T-cell (primary cell): Measurements from ENCODE around the gene AK8. TPM values are rescaled to one million over a fixed set of nuclear protein-coding genes. Genes with fewer than 3 reads are reported as not detected.

Experiments used
- ATAC-seq, 4 experiments: fragments of 200-7000 bp in 3 of 4; fragments of 150-1000 bp in 1 of 4; cut with Tn5 transposase; replicated peaks in 1 of 4; 1 replicate in 3 of 4; 2 replicates in 1 of 4; pipeline ENCODE4 v1.10.0; 2021; ENCODE audit warnings: moderate library complexity in 3 of 4, mild to moderate bottlenecking in 2 of 4, moderate number of reproducible peaks in 1 of 4
- CTCF ChIA-PET, 2 donors: fragments of 300-600 bp; sonication (Branson Sonifier 250); formaldehyde crosslinking; loops; one replicate each; lab custom pipeline; 2022; ENCODE audit warnings: antibody characterized with exemption in 2 of 2; lab: Charles Lee
- POLR2A ChIA-PET, 2 donors: fragments of 300-600 bp; sonication (Branson Sonifier 250); formaldehyde crosslinking; loops; one replicate each; lab custom pipeline; 2022; ENCODE audit warnings: antibody characterized with exemption in 2 of 2; lab: Charles Lee
- DNase-seq, 35 experiments: peaks; one replicate each; pipeline versions ENCODE4 v3.0.0 to v3.0.0-alpha.2; 2013 to 2023
- H3K27ac ChIP-seq: one replicate; pipeline ENCODE4 v1.5.1; 2013; ENCODE audit warnings: low read length
- H3K27me3 ChIP-seq, 2 experiments: replicated peaks in 1 of 2; 1 replicate in 1 of 2; 2 replicates in 1 of 2; pipeline versions ENCODE4 v1.6.1 to v1.7.0; 2013; ENCODE audit warnings: low read length in 1 of 2, mixed read lengths in 1 of 2; ENCODE audit not compliant: control insufficient read depth in 2 of 2, insufficient read depth in 2 of 2; ENCODE audit errors: extremely low read depth in 1 of 2
- H3K36me3 ChIP-seq, 2 donors: 1 replicate in 1 of 2; 2 replicates in 1 of 2; pipeline versions ENCODE4 v1.6.1 to v1.7.0; 2013; ENCODE audit warnings: low read length in 1 of 2; ENCODE audit not compliant: control insufficient read depth in 2 of 2, insufficient read depth in 1 of 2; ENCODE audit errors: extremely low read depth in 1 of 2
- H3K4me1 ChIP-seq, 2 experiments: 1 replicate in 1 of 2; 2 replicates in 1 of 2; pipeline versions ENCODE4 v1.6.1 to v1.7.0; 2013; ENCODE audit warnings: low read length in 2 of 2, mixed read lengths in 1 of 2; ENCODE audit not compliant: insufficient read depth in 2 of 2, control insufficient read depth in 1 of 2; ENCODE audit errors: extremely low read depth in 1 of 2
- H3K4me3 ChIP-seq, 2 donors: 1 replicate in 1 of 2; 2 replicates in 1 of 2; pipeline versions ENCODE4 v1.5.1 to v1.7.0; 2013; ENCODE audit warnings: mild to moderate bottlenecking in 2 of 2, low read length in 1 of 2, moderate library complexity in 1 of 2; ENCODE audit not compliant: control insufficient read depth in 1 of 2; ENCODE audit errors: extremely low read depth in 1 of 2
- H3K9me3 ChIP-seq: 2 replicates; pipeline ENCODE4 v1.7.0; 2013
- H3K27ac Mint-ChIP-seq, 2 donors: one replicate each; pipeline ENCODE4 v1.8.0; 2020 to 2021; ENCODE audit warnings: mild to moderate bottlenecking in 2 of 2, mixed read lengths in 2 of 2
- H3K27me3 Mint-ChIP-seq, 2 donors: one replicate each; pipeline ENCODE4 v1.8.0; 2021 to 2022; ENCODE audit warnings: mixed read lengths in 2 of 2
- H3K36me3 Mint-ChIP-seq: one replicate; pipeline ENCODE4 v1.8.0; 2021; ENCODE audit warnings: mixed read lengths
- H3K4me1 Mint-ChIP-seq, 3 donors: one replicate each; pipeline ENCODE4 v1.8.0; 2020 to 2022; ENCODE audit warnings: mixed read lengths in 3 of 3, mild to moderate bottlenecking in 1 of 3
- H3K4me3 Mint-ChIP-seq, 3 donors: one replicate each; pipeline ENCODE4 v1.8.0; 2020 to 2022; ENCODE audit warnings: mild to moderate bottlenecking in 3 of 3, mixed read lengths in 3 of 3, moderate library complexity in 3 of 3
- H3K9me3 Mint-ChIP-seq, 3 donors: one replicate each; pipeline ENCODE4 v1.8.0; 2020 to 2022; ENCODE audit warnings: mixed read lengths in 3 of 3
- WGBS: methylation state at CpG from one replicate; pipeline ENCODE4 v1.1.5; 2013; ENCODE audit warnings: missing lambda C conversion rate; ENCODE audit not compliant: insufficient coverage; 5-methylcytosine and 5-hydroxymethylcytosine counted together
- total RNA-seq, 35 experiments: library from RNA in 6 of 35; stranded (reverse) in 6 of 35; fragments of 120-200 nt in 1 of 35; gene quantifications; one replicate each; pipeline versions ENCODE4 v1.2.1 to v1.2.4 and lab custom pipeline; 2013 to 2026

The AK8 gene
- total RNA-seq, 5 donors from 2014 or later (not counting 1 experiment from before 2014, with no cell fraction given): not detected

DNA sequence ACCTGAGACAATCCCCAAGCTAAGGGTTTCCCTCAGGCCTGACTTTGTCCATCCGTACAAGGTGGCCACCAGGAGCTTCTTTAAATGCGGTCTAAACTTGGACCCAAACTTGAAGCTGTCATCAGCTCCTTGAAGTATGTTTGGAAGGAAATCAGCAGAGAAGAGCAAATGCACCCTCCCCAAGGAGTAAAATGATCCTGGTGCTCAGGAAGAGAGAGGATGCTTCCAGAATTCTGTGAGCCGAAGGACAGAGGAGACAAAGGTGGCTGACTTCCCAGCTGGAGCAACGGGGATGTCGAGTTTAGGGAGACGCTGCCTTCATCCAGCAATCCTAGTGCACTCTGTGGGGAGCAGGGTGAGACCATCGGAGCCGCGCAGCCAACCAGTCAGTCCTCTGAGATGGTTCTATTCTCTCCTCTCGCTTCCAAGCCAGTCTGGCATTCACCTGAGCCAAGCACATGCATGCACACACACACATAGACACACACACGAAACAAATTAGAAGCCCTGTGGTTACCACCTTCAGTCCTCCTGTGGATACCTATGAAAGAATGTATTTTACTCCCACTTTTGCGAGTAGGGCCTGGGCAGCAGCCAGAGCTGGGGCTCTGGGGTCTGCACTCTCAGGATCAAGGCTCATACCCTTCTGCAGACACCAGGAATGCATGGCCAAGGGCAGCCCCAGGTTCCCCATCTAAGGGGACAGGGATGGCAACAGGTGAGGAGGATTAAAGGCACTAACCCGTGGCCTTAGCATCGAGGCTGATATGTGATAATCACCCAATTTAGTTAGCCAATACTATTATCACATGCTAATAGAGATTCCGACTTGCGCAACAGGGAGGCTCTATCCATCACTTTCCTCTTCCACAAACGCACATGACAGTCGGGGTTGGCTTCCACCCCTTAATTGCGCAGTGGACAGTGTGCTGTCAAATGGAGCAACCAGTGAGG is 132.1 kb downstream of the AK8 start:
- Histone ChIP-seq H3K36me3 (no peaks in the 10 kb centered on the region), H3K27ac (no peak overlapping the region), H3K4me1 (peaks cover 0 to 3% of the 10 kb centered on the region in 2 experiments), H3K4me3 (no peak overlapping the region), H3K9me3 (no peaks in the 10 kb centered on the region), H3K27me3 (peaks cover 3 to 45% of the 10 kb centered on the region in 2 experiments)
- H3K9me3 Mint-ChIP-seq: no peaks in the 10 kb centered on the region
- CTCF ChIA-PET: no interaction called here
- H3K27ac Mint-ChIP-seq: no peak overlapping the region
- 86% methylated on average over 7 of the region's 19 CpGs for WGBS
- peaks cover 32 to 59% of the 10 kb centered on the region in 2 donors for H3K27me3 Mint-ChIP-seq
- ATAC-seq (no peak), DNase-seq (no peak)
- no peak overlapping the region for H3K4me3 Mint-ChIP-seq
- POLR2A ChIA-PET: no interaction called here
- H3K36me3 Mint-ChIP-seq: no peaks in the 10 kb centered on the region
- H3K4me1 Mint-ChIP-seq: peaks cover 0 to 6% (median 4%) of the 10 kb centered on the region in 3 donors

DNA sequence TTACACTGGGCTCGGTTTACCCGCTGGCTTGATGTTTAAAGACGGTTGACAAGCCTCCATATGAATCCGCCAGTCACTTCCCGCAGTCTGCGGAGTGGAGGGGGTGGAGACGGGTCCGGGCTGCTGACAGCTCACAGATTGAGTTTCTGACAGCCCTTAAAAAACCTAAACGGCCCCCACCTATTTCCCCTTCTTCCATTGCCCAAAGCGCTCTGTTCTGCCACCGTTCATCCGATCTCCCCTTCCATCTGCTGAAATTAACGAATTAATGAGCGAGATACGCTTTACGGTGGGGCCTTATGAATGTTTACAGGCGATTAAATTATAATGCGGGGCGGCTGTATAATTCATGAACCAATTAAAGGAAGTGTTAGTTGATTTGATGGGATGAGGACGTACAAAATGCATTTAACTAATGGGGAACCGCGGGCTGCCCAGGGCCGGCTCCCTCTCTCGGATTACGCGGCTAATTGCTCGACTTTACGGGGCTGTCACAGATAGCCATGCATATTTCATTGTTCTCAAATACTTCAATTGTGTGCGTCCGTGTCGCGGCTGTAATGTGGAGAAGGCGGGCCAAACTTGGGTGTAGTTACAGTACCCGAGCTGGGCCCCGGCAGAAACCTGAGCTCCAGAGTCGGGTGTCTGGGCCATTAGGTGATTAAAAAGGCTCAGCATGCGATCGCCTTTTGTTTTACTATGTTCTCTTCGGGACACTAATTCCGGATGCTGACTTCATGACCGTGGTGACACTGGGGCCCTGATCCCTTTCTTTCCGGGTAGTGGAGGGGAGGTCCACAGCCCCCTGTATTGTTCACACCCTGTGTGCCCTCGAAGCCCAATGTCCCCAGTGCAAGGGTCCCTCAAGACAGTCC is 133.0 kb downstream of the AK8 start:
- Histone ChIP-seq H3K36me3 (no peaks in the 10 kb centered on the region), H3K9me3 (no peaks in the 10 kb centered on the region), H3K27ac (no peak overlapping the region), H3K4me1 (peaks cover 0 to 3% of the 10 kb centered on the region in 2 experiments), H3K27me3 (peaks cover 3 to 54% of the 10 kb centered on the region in 2 experiments), H3K4me3 (no peak overlapping the region)
- WGBS: 25% methylated on average over 21 of the region's 43 CpGs
- H3K27me3 Mint-ChIP-seq: peaks cover 32 to 56% of the 10 kb centered on the region in 2 donors
- H3K4me3 Mint-ChIP-seq: peak overlapping the region in 1 of 3 donors; percentile 30
- ChIA-PET CTCF (interaction anchor here in 1 of 2 donors (0.6 kb wide), 1 partner anchor 32 kb away, joined by 3 read pairs; no protein-coding TSS in a partner anchor), POLR2A (no interaction called here)
- H3K4me1 Mint-ChIP-seq: peaks cover 0 to 6% (median 4%) of the 10 kb centered on the region in 3 donors
- ATAC-seq (peak in 1 of 4 experiments; percentile 20), DNase-seq (no peak)
- H3K27ac Mint-ChIP-seq: no peak overlapping the region
- H3K36me3 Mint-ChIP-seq: no peaks in the 10 kb centered on the region
- H3K9me3 Mint-ChIP-seq: no peaks in the 10 kb centered on the region

DNA sequence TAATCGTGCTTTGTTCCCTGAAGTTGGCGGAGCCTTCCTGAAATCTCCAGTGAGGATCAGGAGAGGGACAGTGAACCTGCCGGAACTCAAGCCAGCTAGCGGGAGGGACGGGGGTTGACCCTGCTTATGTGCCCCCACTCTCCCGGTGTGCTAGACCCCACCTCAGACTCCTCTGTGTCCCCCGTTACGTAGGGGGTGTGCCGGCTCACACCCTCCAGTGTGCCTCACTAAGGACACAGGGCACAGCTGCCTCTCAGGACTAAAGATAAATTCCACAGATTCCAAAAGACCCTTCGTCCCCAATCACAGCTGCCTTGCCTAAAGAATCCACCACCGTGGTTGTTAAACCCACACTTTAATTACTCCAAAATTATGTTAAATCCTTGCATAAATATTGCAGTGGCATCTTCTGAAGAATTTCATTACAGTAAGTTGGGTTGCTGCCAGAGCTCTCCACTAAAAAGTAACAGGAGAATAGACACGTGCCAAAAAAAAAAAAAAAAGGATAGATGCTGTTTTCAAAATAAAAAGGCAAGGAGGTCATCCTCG is 134.1 kb downstream of the AK8 start:
- no peak overlapping the region for H3K27ac Mint-ChIP-seq
- H3K27me3 ChIP-seq: peaks cover 3 to 59% of the 10 kb centered on the region in 2 experiments

DNA sequence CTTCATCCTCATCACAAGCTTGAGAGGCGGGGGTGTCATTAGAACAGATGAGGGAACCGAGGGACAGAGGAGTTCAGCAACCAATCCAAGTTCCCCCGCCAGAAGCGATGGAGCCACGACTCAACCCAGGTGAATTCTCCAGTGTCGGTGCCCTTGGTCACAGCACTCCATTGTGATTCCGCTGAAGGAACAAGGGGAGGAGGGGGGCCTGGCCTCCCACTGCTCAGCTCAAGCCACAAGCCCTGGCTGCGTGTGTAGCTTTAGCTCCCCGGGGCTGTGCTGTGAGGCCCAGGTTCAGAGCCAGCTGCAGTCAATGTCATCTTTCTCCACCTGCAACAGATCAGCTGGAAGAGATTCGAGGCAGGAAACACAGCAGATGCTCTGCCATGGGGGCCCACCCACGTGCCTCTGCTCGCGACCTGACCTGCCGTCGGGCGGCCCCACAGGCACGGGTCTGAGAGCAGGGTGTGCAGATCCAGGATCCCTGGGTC is 135.2 kb downstream of the AK8 start:
- Mint-ChIP-seq H3K4me1 (peaks cover 0 to 6% (median 4%) of the 10 kb centered on the region in 3 donors), H3K36me3 (no peaks in the 10 kb centered on the region), H3K27ac (peak overlapping the region in 1 of 2 donors; percentile 6), H3K9me3 (no peaks in the 10 kb centered on the region), H3K27me3 (peaks cover 32 to 57% of the 10 kb centered on the region in 2 donors), H3K4me3 (no peak overlapping the region)
- H3K4me1 ChIP-seq: peaks cover 0 to 3% of the 10 kb centered on the region in 2 experiments
- peaks cover 3 to 59% of the 10 kb centered on the region in 2 experiments for H3K27me3 ChIP-seq
- H3K4me3 ChIP-seq: no peak overlapping the region
- no peaks in the 10 kb centered on the region for H3K36me3 ChIP-seq
- H3K27ac ChIP-seq: no peak overlapping the region
- ChIA-PET POLR2A (no interaction called here), CTCF (no interaction called here)
- no peaks in the 10 kb centered on the region for H3K9me3 ChIP-seq
- DNase-seq (no peak), ATAC-seq (no peak)
- 49% methylated on average over 14 of the region's 17 CpGs for WGBS

More for the DNA sequence above, 134.1 kb downstream of the AK8 start:
- Histone ChIP-seq H3K4me3 (no peak overlapping the region), H3K4me1 (peaks cover 0 to 3% of the 10 kb centered on the region in 2 experiments), H3K9me3 (no peaks in the 10 kb centered on the region), H3K27ac (no peak overlapping the region), H3K36me3 (no peaks in the 10 kb centered on the region)
- POLR2A ChIA-PET: interaction anchor here in 1 of 2 donors (0.6 kb wide), 1 partner anchor 159 kb away, joined by 3 read pairs; no protein-coding TSS in a partner anchor
- peaks cover 32 to 57% of the 10 kb centered on the region in 2 donors for H3K27me3 Mint-ChIP-seq
- no peak overlapping the region for H3K4me3 Mint-ChIP-seq
- 73% methylated on average over 8 of the region's 13 CpGs for WGBS
- ATAC-seq (no peak), DNase-seq (no peak)
- no peaks in the 10 kb centered on the region for H3K9me3 Mint-ChIP-seq
- peaks cover 0 to 6% (median 4%) of the 10 kb centered on the region in 3 donors for H3K4me1 Mint-ChIP-seq
- no peaks in the 10 kb centered on the region for H3K36me3 Mint-ChIP-seq
- CTCF ChIA-PET: interaction anchor here in 1 of 2 donors (0.5 kb wide), 1 partner anchor 552 kb away, joined by 3 read pairs; no protein-coding TSS in a partner anchor

DNA sequence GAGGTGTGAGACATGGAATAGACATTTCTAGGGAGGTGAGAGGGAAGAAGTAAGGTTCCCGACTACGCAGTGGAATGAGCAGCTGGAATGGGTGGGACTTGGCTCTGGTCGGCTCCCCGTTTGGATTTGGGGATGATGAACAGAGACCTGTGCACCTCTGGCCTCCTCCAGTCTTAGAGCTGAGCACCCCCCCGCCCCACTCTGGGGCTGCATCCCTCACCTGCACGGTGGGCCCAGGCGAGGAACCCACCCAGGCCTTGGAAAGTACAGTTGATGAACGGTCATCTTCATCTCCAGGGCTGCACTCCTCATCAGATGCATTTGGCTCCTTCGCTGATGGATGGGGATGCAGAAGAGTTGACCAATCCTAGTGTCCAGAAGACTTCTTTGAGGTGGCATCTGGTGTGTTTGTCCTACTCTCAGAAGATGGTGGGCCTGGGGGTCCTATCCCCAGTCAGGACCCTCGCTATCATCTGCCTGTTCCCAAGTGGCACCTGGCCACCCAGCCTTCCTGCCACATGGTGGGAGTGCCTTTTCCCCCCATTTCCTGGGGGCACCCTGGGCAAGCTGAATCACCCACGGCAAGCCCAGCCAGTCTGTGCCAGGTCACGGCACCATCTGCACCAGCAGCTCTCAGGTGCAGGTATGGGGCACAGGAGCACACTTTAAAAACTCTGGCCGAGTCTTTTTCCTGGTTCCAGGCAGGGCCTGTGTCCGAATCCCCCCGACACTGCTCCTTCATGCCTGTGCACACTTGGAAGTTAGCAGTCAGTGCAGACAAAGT is 137.4 kb downstream of the AK8 start:
- no peak overlapping the region for H3K4me3 Mint-ChIP-seq
- DNase-seq (no peak), ATAC-seq (no peak)
- H3K27me3 Mint-ChIP-seq: peaks cover 32 to 47% of the 10 kb centered on the region in 2 donors
- CTCF ChIA-PET: no interaction called here
- WGBS: 79% methylated on average over 11 of the region's 15 CpGs
- no peaks in the 10 kb centered on the region for H3K9me3 Mint-ChIP-seq
- H3K27ac ChIP-seq: no peak overlapping the region
- POLR2A ChIA-PET: no interaction called here
- H3K9me3 ChIP-seq: no peaks in the 10 kb centered on the region
- H3K36me3 ChIP-seq: no peaks in the 10 kb centered on the region
- peaks cover 0 to 3% of the 10 kb centered on the region in 2 experiments for H3K4me1 ChIP-seq
- no peak overlapping the region for H3K27ac Mint-ChIP-seq
- no peak overlapping the region for H3K4me3 ChIP-seq
- H3K4me1 Mint-ChIP-seq: peaks cover 0 to 6% (median 4%) of the 10 kb centered on the region in 3 donors
- peaks cover 3 to 51% of the 10 kb centered on the region in 2 experiments for H3K27me3 ChIP-seq
- H3K36me3 Mint-ChIP-seq: no peaks in the 10 kb centered on the region
